A549 (cell line): ENCODE measurements around the gene SCARF1.

ENCODE experiments used
- CBX8 ChIP-seq: fragments of 200-600 bp; sonication (generic); IDR thresholded peaks from 2 replicates; pipeline ENCODE4 v1.6.1; 2016
- ESRRA ChIP-seq: fragments of 150-350 bp; IDR thresholded peaks from 2 replicates; pipeline ENCODE4 v1.6.1; 2014; ENCODE audit warnings: mild to moderate bottlenecking, low read length, borderline replicate concordance

- TF ChIP-seq ESRRA (no peak), CBX8 (no peak)
These were observed 882 bp downstream of the SCARF1 start for GRCh38 chr17:1644493-1645206.
